Fibroblast of upper back skin (primary cell): ENCODE results near the gene TBXT.

Experiments
- DNase-seq: peaks from one replicate; pipeline ENCODE4 v3.0.0-alpha.2; 2013

The TBXT gene

DNA sequence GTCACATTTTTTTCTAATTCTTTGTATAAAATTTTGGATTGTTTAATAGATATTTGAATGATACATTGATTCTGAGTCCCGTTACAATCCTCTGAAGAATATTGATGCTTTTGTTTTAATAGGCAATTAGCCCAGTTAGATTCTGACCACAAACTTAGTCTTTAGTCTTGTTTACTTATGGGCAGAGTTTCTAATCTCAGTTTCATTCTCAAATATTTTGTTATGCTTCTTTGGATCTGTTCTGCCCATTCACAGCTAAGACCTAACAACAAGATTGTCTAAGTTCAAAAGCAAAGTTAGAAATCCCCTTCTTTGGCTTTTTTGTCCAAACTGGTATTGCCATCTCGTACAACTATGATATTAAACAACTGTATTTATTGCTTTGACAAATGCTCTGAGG is 58.0 kb downstream of the TBXT start:
- DNase-seq, result no peak
